Aorta (tissue), 5 donors: ENCODE data around the gene AFF2. TPM values are rescaled to one million over a fixed set of nuclear protein-coding genes. Genes with fewer than 3 reads are reported as not detected.

Source experiments
- ATAC-seq: fragments of 200-7000 bp; cut with Tn5 transposase; one replicate; pipeline ENCODE4 v1.9.1; 2022; ENCODE audit warnings: moderate library complexity; ENCODE audit not compliant: low FRiP score
- DNase-seq, 2 donors: peaks; one replicate each; pipeline ENCODE4 v3.0.0-alpha.2; 2020
- H3K27ac ChIP-seq, 2 donors: one replicate each; pipeline ENCODE4 v1.5.1; 2013; ENCODE audit warnings: low read length in 2 of 2, mild to moderate bottlenecking in 2 of 2, moderate library complexity in 2 of 2, control low read depth in 1 of 2, inconsistent platforms in 1 of 2, low read depth in 1 of 2
- H3K27me3 ChIP-seq, 2 donors: one replicate each; pipeline ENCODE4 v1.6.1; 2013; ENCODE audit warnings: control low read depth in 1 of 2, low read length in 1 of 2, mild to moderate bottlenecking in 1 of 2, moderate library complexity in 1 of 2; ENCODE audit not compliant: insufficient read depth in 2 of 2, control insufficient read depth in 1 of 2
- H3K36me3 ChIP-seq, 2 donors: one replicate each; pipeline ENCODE4 v1.6.1; 2013; ENCODE audit warnings: control low read depth in 1 of 2, low read length in 1 of 2, mild to moderate bottlenecking in 1 of 2; ENCODE audit not compliant: insufficient read depth in 2 of 2, control insufficient read depth in 1 of 2
- H3K4me1 ChIP-seq, 2 donors: one replicate each; pipeline ENCODE4 v1.6.1; 2013; ENCODE audit warnings: low read length in 2 of 2, control low read depth in 1 of 2, mild to moderate bottlenecking in 1 of 2, moderate library complexity in 1 of 2; ENCODE audit not compliant: insufficient read depth in 2 of 2, control insufficient read depth in 1 of 2
- H3K4me3 ChIP-seq, 2 donors: one replicate each; pipeline ENCODE4 v1.5.1; 2013; ENCODE audit warnings: low read length in 2 of 2, control low read depth in 1 of 2, mild to moderate bottlenecking in 1 of 2
- H3K9me3 ChIP-seq: one replicate; pipeline ENCODE4 v1.6.1; 2013; ENCODE audit warnings: mild to moderate bottlenecking, low read length; ENCODE audit not compliant: control insufficient read depth
- WGBS, 2 donors: extraction: QIAGEN DNeasy Blood & Tissue Kit; methylation state at CpG; one replicate each; pipeline ENCODE4 v1.1.7; 2013; 5-methylcytosine and 5-hydroxymethylcytosine counted together
- intact Hi-C, 2 donors: fragments of 100-400 bp; cut with DNase I; formaldehyde crosslinking; loops; one replicate each; pipeline versions ENCODE4 v1.14.2 to v1.15.0; 2022
- polyA plus RNA-seq, 2 donors: library from polyadenylated mRNA; stranded (reverse); fragments of 200-250 nt; gene quantifications; one replicate each; pipeline ENCODE4 v1.2.3, GENCODE V29; 2013
- total RNA-seq, 2 donors: library from RNA; stranded (reverse); fragmentation: NEBNext Ultra II Directional; extraction: Animal tissue kit (Norgen Biotek cat#: 25700); gene quantifications; one replicate each; pipeline ENCODE4 v1.2.1, GENCODE V29; 2021
- donor health status: healthy with polysubstance abuse.
- donor health status: Bipolar disorder and iron deficiency.
- donor health status: DM: no; HTN: no; CAD: no.
- donor health status: DM: no; HTN: no; CAD: no.
- donor health status: DM: yes; HTN: yes; CAD: no.

Gene AFF2
- total and polyA plus RNA-seq, 4 donors = 0.25 to 2.7 (median 1.2) TPM

- H3K9me3 ChIP-seq = no peaks in the 10 kb centered on the region
- WGBS, 2 donors = 68 to 88% methylated on average over 10 of the region's 10 CpGs
- H3K36me3 ChIP-seq = no peaks in the 10 kb centered on the region
- DNase-seq (no peak), ATAC-seq (no peak)
- no peaks in the 10 kb centered on the region for H3K4me1 ChIP-seq
- intact Hi-C loops = no loop called here
- no peak overlapping the region for H3K4me3 ChIP-seq
- H3K27ac ChIP-seq = no peak overlapping the region
- no peaks in the 10 kb centered on the region for H3K27me3 ChIP-seq
Measured at GRCh38 chrX:148540671-148541583, 40.5 kb downstream of the AFF2 start.

GRCh38 chrX:148541584-148541940 lies 41.1 kb downstream of the AFF2 start:
- intact Hi-C loops = no loop called here
- H3K36me3 ChIP-seq = no peaks in the 10 kb centered on the region
- no peaks in the 10 kb centered on the region for H3K27me3 ChIP-seq
- H3K9me3 ChIP-seq = no peaks in the 10 kb centered on the region
- H3K4me3 ChIP-seq = no peak overlapping the region
- H3K27ac ChIP-seq = no peak overlapping the region
- no peaks in the 10 kb centered on the region for H3K4me1 ChIP-seq
- DNase-seq (no peak), ATAC-seq (no peak)

GRCh38 chrX:148542481-148543255 lies 42.3 kb downstream of the AFF2 start:
- intact Hi-C loops = no loop called here
- Histone ChIP-seq H3K4me1 (no peaks in the 10 kb centered on the region), H3K27me3 (no peaks in the 10 kb centered on the region), H3K9me3 (no peaks in the 10 kb centered on the region), H3K36me3 (no peaks in the 10 kb centered on the region), H3K4me3 (no peak overlapping the region), H3K27ac (no peak overlapping the region)
- ATAC-seq (no peak), DNase-seq (no peak)
- WGBS, 2 donors = 67 to 83% methylated on average over 5 of the region's 5 CpGs

GRCh38 chrX:148552775-148553174 lies 52.4 kb downstream of the AFF2 start:
- DNase-seq = no peak
- intact Hi-C loops = no loop called here
- WGBS, 2 donors = 51 to 89% methylated on average over 2 of the region's 2 CpGs
- no peak overlapping the region for H3K4me3 ChIP-seq
- ATAC-seq = no peak
- H3K4me1 ChIP-seq = no peaks in the 10 kb centered on the region
- H3K9me3 ChIP-seq = no peaks in the 10 kb centered on the region
- no peak overlapping the region for H3K27ac ChIP-seq
- H3K36me3 ChIP-seq = no peaks in the 10 kb centered on the region
- no peaks in the 10 kb centered on the region for H3K27me3 ChIP-seq

- WGBS, 2 donors = 73 to 95% methylated on average over 3 of the region's 3 CpGs
- ATAC-seq (no peak), DNase-seq (no peak)
- Histone ChIP-seq H3K4me1 (no peaks in the 10 kb centered on the region), H3K4me3 (no peak overlapping the region), H3K27me3 (no peaks in the 10 kb centered on the region), H3K36me3 (no peaks in the 10 kb centered on the region), H3K27ac (no peak overlapping the region), H3K9me3 (no peaks in the 10 kb centered on the region)
- intact Hi-C loops = no loop called here
Measured at GRCh38 chrX:148555101-148555500, 54.7 kb downstream of the AFF2 start.

- no peaks in the 10 kb centered on the region for H3K4me1 ChIP-seq
- intact Hi-C loops = no loop called here
- no peaks in the 10 kb centered on the region for H3K27me3 ChIP-seq
- DNase-seq (no peak), ATAC-seq (no peak)
- H3K36me3 ChIP-seq = no peaks in the 10 kb centered on the region
- H3K9me3 ChIP-seq = no peaks in the 10 kb centered on the region
- H3K27ac ChIP-seq = no peak overlapping the region
- WGBS, 2 donors = 74 to 84% methylated on average over 6 of the region's 6 CpGs
- no peak overlapping the region for H3K4me3 ChIP-seq
Measured at GRCh38 chrX:148555571-148556243, 55.3 kb downstream of the AFF2 start.

- intact Hi-C loops = no loop called here
- 56 to 70% methylated on average over 1 of the region's 1 CpG for WGBS, 2 donors
- Histone ChIP-seq H3K4me3 (no peak overlapping the region), H3K27ac (no peak overlapping the region), H3K27me3 (no peaks in the 10 kb centered on the region), H3K4me1 (no peaks in the 10 kb centered on the region), H3K9me3 (no peaks in the 10 kb centered on the region), H3K36me3 (no peaks in the 10 kb centered on the region)
- no peak for ATAC-seq
- DNase-seq = no peak
Measured at GRCh38 chrX:148556498-148556897, 56.1 kb downstream of the AFF2 start.

GRCh38 chrX:148562846-148563245 lies 62.4 kb downstream of the AFF2 start:
- Histone ChIP-seq H3K4me1 (no peaks in the 10 kb centered on the region), H3K36me3 (no peaks in the 10 kb centered on the region), H3K27ac (no peak overlapping the region), H3K27me3 (no peaks in the 10 kb centered on the region), H3K9me3 (no peaks in the 10 kb centered on the region), H3K4me3 (no peak overlapping the region)
- no peak for ATAC-seq
- 59 to 70% methylated on average over 3 of the region's 3 CpGs for WGBS, 2 donors
- no peak for DNase-seq
- intact Hi-C loops = no loop called here
